ENCODE measurements around the gene SEH1L. TPM values are rescaled to one million over a fixed set of nuclear protein-coding genes. Genes with fewer than 3 reads are reported as not detected.
"Not testable (repeated sequence)": the region's sequence is repeated elsewhere in the genome, so short reads cannot be mapped to it uniquely, and the experiment has no call there.

Gene SEH1L
- total RNA-seq (2014; rRNA removed; shearing (Covaris generic)): 30.2 and 36.5 TPM in 2 replicates
- 49.5 and 49.7 TPM in 2 replicates for polyA plus RNA-seq (2016; fragmentation: Nextera tagmentation; extraction: Ambion mirVana)

- H3K27ac ChIP-seq: peak within 1 kb of the TSS; percentile 96
Measured at GRCh38 chr18:12947285-12948049, at the start of gene SEH1L. TSS of gene SEH1L (plus strand) at chr18:12948011. CDS start at chr18:12948122, 111 bp downstream.

GRCh38 chr18:12901208-12901607 lies 46.6 kb upstream of the SEH1L start:
- in situ Hi-C loops (cut with MboI); H3F3A ChIP-seq (ENCODE audit: insufficient read depth): not testable (repeated sequence)

More at GRCh38 chr18:12947285-12948049, at the start of gene SEH1L:
- H3K9me2 ChIP-seq (ENCODE audit: insufficient read depth): no peaks in the 10 kb centered on the region
- peak within 1 kb of the TSS; percentile 81 for H2AFZ ChIP-seq
- H3K36me3 ChIP-seq (ENCODE audit: low read depth): 0 out of 2 replicates have a peak, but pooled peaks cover 7% of the 10 kb centered on the region
- H3F3A ChIP-seq (ENCODE audit: insufficient read depth): peaks cover 9% of the 10 kb centered on the region
- DNase-seq: peak; percentile 100
- in situ Hi-C loops (cut with MboI): loop anchor here (25.0 kb wide), 1 partner anchor 560 kb away; the partner anchor contains the start of gene AFG3L2
- H3K27me3 ChIP-seq (replicated peaks; ENCODE audit: insufficient read depth): no peaks in the 10 kb centered on the region
- H4K20me1 ChIP-seq (ENCODE audit: insufficient read depth): no peaks in the 10 kb centered on the region
- H3K79me2 ChIP-seq (ENCODE audit: insufficient read depth): peaks cover 40% of the 10 kb centered on the region
- 1 to 2% methylated on average over 33 to 57 of the region's 58 CpGs for WGBS, 2 experiments (ENCODE audit: low coverage in 1 of 2, low lambda C conversion rate in 2 of 2, missing lambda C conversion rate in 2 of 2)
- peaks cover 36% of the 10 kb centered on the region for H3K4me1 ChIP-seq (ENCODE audit: insufficient read depth)
- peak within 1 kb of the TSS; percentile 85 for H3K4me2 ChIP-seq (ENCODE audit: unreplicated experiment)
- H3K4me3 ChIP-seq: peak within 1 kb of the TSS; percentile 95
- TF ChIP-seq EZH2 (IDR thresholded peaks at IDR 0.05; ENCODE audit: insufficient read depth, poor library complexity, severe bottlenecking): no peak
- no peak for TF ChIP-seq EZH2phosphoT487 (IDR thresholded peaks at IDR 0.05; ENCODE audit: insufficient read depth, low read depth)
- peak within 1 kb of the TSS; percentile 92 for H3K9ac ChIP-seq
- H3K9me3 ChIP-seq (ENCODE audit: low read depth): no peaks in the 10 kb centered on the region

GRCh38 chr18:12904012-12904516 lies 43.7 kb upstream of the SEH1L start:
- Histone ChIP-seq H3K4me2 (ENCODE audit: unreplicated experiment) (no peak overlapping the region), H3K27ac (no peak overlapping the region), H3K79me2 (ENCODE audit: insufficient read depth) (no peaks in the 10 kb centered on the region), H3K4me3 (no peak overlapping the region), H3K36me3 (ENCODE audit: low read depth) (no peaks in the 10 kb centered on the region), H3F3A (ENCODE audit: insufficient read depth) (no peaks in the 10 kb centered on the region), H3K9me3 (ENCODE audit: low read depth) (no peaks in the 10 kb centered on the region), H4K20me1 (ENCODE audit: insufficient read depth) (no peaks in the 10 kb centered on the region), H3K27me3 (replicated peaks; ENCODE audit: insufficient read depth) (no peaks in the 10 kb centered on the region), H2AFZ (peak overlapping the region; percentile 4; the same call in 1 of the 2 replicates), H3K9ac (no peak overlapping the region), H3K4me1 (ENCODE audit: insufficient read depth) (no peaks in the 10 kb centered on the region), H3K9me2 (ENCODE audit: insufficient read depth) (no peaks in the 10 kb centered on the region)
- DNase-seq: no peak
- in situ Hi-C loops (cut with MboI): no loop called here
- TF ChIP-seq EZH2 (IDR thresholded peaks at IDR 0.05; ENCODE audit: insufficient read depth, poor library complexity, severe bottlenecking): no peak
- no peak for TF ChIP-seq EZH2phosphoT487 (IDR thresholded peaks at IDR 0.05; ENCODE audit: insufficient read depth, low read depth)
- 60 to 61% methylated on average over 8 of the region's 8 CpGs for WGBS, 2 experiments (ENCODE audit: low coverage in 1 of 2, low lambda C conversion rate in 2 of 2, missing lambda C conversion rate in 2 of 2)

More at GRCh38 chr18:12901208-12901607, 46.6 kb upstream of the SEH1L start:
- H3K4me3 ChIP-seq; H3K79me2 ChIP-seq (ENCODE audit: insufficient read depth); H3K9me3 ChIP-seq (ENCODE audit: low read depth); DNase-seq; H3K9ac ChIP-seq; H3K4me2 ChIP-seq (ENCODE audit: unreplicated experiment); H4K20me1 ChIP-seq (ENCODE audit: insufficient read depth); H3K4me1 ChIP-seq (ENCODE audit: insufficient read depth); H3K27me3 ChIP-seq (replicated peaks; ENCODE audit: insufficient read depth); H3K9me2 ChIP-seq (ENCODE audit: insufficient read depth); H3K36me3 ChIP-seq (ENCODE audit: low read depth); H2AFZ ChIP-seq; H3K27ac ChIP-seq: not testable (repeated sequence)
- WGBS, 2 experiments (ENCODE audit: low coverage in 1 of 2, low lambda C conversion rate in 2 of 2, missing lambda C conversion rate in 2 of 2): 91 to 94% methylated on average over 12 of the region's 12 CpGs

GRCh38 chr18:12906119-12906518 lies 41.7 kb upstream of the SEH1L start:
- no peaks in the 10 kb centered on the region for H3K9me2 ChIP-seq (ENCODE audit: insufficient read depth)
- WGBS, 2 experiments (ENCODE audit: low coverage in 1 of 2, low lambda C conversion rate in 2 of 2, missing lambda C conversion rate in 2 of 2): 62 to 78% methylated on average over 4 of the region's 4 CpGs
- H3K27me3 ChIP-seq (replicated peaks; ENCODE audit: insufficient read depth): no peaks in the 10 kb centered on the region
- H3K4me3 ChIP-seq: no peak overlapping the region
- H3K79me2 ChIP-seq (ENCODE audit: insufficient read depth): no peaks in the 10 kb centered on the region
- no peak overlapping the region for H3K9ac ChIP-seq
- in situ Hi-C loops (cut with MboI): no loop called here
- H2AFZ ChIP-seq: no peak overlapping the region
- no peaks in the 10 kb centered on the region for H3K36me3 ChIP-seq (ENCODE audit: low read depth)
- no peaks in the 10 kb centered on the region for H3K4me1 ChIP-seq (ENCODE audit: insufficient read depth)
- H3K27ac ChIP-seq: no peak overlapping the region
- H4K20me1 ChIP-seq (ENCODE audit: insufficient read depth): no peaks in the 10 kb centered on the region
- no peak for DNase-seq
- no peaks in the 10 kb centered on the region for H3F3A ChIP-seq (ENCODE audit: insufficient read depth)
- TF ChIP-seq EZH2phosphoT487 (IDR thresholded peaks at IDR 0.05; ENCODE audit: insufficient read depth, low read depth) (no peak), EZH2 (IDR thresholded peaks at IDR 0.05; ENCODE audit: insufficient read depth, poor library complexity, severe bottlenecking) (no peak)
- H3K4me2 ChIP-seq (ENCODE audit: unreplicated experiment): no peak overlapping the region
- H3K9me3 ChIP-seq (ENCODE audit: low read depth): no peaks in the 10 kb centered on the region

All from GM23248 (cell line).